Activated B cell treated with CpG ODN at 0.5 μM for 24 hours (primary cell): ENCODE data around the gene TRERF1. TPM values are rescaled to one million over a fixed set of nuclear protein-coding genes. Genes with fewer than 3 reads are reported as not detected.

Experiments used
- ATAC-seq: fragments of 200-7000 bp; cut with Tn5 transposase; one replicate; pipeline ENCODE4 v1.10.0; 2021; ENCODE audit warnings: low read depth, mild to moderate bottlenecking, moderate library complexity
- CTCF ChIA-PET: fragments of 350-600 bp; sonication (Branson Sonifier 250); formaldehyde crosslinking; loops from one replicate; lab custom pipeline; 2021; ENCODE audit warnings: antibody characterized with exemption; lab: Charles Lee
- POLR2A ChIA-PET: fragments of 350-600 bp; sonication (Branson Sonifier 250); formaldehyde crosslinking; loops from one replicate; lab custom pipeline; 2021; ENCODE audit warnings: antibody characterized with exemption; lab: Charles Lee
- DNase-seq: peaks from one replicate; pipeline ENCODE4 v3.0.0; 2022
- H3K27ac Mint-ChIP-seq: one replicate; pipeline ENCODE4 v1.8.0; 2020; ENCODE audit warnings: mixed read lengths
- H3K27me3 Mint-ChIP-seq: one replicate; pipeline ENCODE4 v1.8.0; 2021; ENCODE audit warnings: mixed read lengths
- H3K36me3 Mint-ChIP-seq: one replicate; pipeline ENCODE4 v1.8.0; 2021; ENCODE audit warnings: low read depth, mixed read lengths
- H3K4me1 Mint-ChIP-seq: one replicate; pipeline ENCODE4 v1.8.0; 2021; ENCODE audit warnings: mixed read lengths
- H3K4me3 Mint-ChIP-seq: one replicate; pipeline ENCODE4 v1.8.0; 2020; ENCODE audit warnings: mild to moderate bottlenecking, mixed read lengths
- H3K9me3 Mint-ChIP-seq: one replicate; pipeline ENCODE4 v1.8.0; 2020; ENCODE audit warnings: mixed read lengths
- intact Hi-C: fragments of 100-400 bp; cut with micrococcal nuclease; formaldehyde crosslinking; loops from one replicate; pipeline ENCODE4 v1.15.1; 2024
- total RNA-seq: library from RNA; stranded (reverse); gene quantifications from 2 replicates; pipeline ENCODE4 v1.2.3, GENCODE V29; 2022
- TF ChIP-seq, protein P1 (sequence below): fragments of 200-600 bp; IDR thresholded peaks from one replicate; pipeline ENCODE4 v1.8.0; 2022; ENCODE audit warnings: antibody characterized with exemption, mild to moderate bottlenecking

TRERF1 gene
- total RNA-seq, 1 donor from 2014 or later: 4.1 TPM

DNA sequence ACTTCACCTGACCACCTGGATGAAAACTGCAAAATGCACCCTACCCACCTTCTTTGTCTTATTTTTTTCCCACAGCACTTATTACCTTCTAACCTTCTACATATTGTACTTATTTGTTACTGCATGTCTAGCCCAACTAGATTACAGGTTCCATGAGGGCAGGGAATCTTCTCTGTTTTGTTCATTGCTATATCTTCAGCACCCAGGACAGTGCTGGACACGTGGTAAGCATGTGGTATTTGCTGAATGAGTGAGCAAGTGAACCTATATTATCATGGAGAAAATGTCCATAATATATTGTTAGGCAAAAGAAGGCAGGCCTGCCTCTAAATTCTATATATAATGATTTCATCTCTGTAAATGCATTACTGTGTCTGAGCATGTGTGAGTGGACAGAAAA is 107.0 kb downstream of the TRERF1 start:
- ChIA-PET CTCF (no interaction called here), POLR2A (interaction anchor here (1.7 kb wide), 1 partner anchor 23 kb away, joined by 4 read pairs; no protein-coding TSS in a partner anchor)
- Mint-ChIP-seq H3K27ac (no peak overlapping the region), H3K4me3 (no peak overlapping the region), H3K4me1 (no peaks in the 10 kb centered on the region), H3K9me3 (no peaks in the 10 kb centered on the region), H3K27me3 (no peaks in the 10 kb centered on the region), H3K36me3 (no peaks in the 10 kb centered on the region)
- DNase-seq (no peak), ATAC-seq (no peak)
- intact Hi-C loops: no loop called here
- TF ChIP-seq, protein P1, sequence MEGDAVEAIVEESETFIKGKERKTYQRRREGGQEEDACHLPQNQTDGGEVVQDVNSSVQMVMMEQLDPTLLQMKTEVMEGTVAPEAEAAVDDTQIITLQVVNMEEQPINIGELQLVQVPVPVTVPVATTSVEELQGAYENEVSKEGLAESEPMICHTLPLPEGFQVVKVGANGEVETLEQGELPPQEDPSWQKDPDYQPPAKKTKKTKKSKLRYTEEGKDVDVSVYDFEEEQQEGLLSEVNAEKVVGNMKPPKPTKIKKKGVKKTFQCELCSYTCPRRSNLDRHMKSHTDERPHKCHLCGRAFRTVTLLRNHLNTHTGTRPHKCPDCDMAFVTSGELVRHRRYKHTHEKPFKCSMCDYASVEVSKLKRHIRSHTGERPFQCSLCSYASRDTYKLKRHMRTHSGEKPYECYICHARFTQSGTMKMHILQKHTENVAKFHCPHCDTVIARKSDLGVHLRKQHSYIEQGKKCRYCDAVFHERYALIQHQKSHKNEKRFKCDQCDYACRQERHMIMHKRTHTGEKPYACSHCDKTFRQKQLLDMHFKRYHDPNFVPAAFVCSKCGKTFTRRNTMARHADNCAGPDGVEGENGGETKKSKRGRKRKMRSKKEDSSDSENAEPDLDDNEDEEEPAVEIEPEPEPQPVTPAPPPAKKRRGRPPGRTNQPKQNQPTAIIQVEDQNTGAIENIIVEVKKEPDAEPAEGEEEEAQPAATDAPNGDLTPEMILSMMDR: no peak

DNA sequence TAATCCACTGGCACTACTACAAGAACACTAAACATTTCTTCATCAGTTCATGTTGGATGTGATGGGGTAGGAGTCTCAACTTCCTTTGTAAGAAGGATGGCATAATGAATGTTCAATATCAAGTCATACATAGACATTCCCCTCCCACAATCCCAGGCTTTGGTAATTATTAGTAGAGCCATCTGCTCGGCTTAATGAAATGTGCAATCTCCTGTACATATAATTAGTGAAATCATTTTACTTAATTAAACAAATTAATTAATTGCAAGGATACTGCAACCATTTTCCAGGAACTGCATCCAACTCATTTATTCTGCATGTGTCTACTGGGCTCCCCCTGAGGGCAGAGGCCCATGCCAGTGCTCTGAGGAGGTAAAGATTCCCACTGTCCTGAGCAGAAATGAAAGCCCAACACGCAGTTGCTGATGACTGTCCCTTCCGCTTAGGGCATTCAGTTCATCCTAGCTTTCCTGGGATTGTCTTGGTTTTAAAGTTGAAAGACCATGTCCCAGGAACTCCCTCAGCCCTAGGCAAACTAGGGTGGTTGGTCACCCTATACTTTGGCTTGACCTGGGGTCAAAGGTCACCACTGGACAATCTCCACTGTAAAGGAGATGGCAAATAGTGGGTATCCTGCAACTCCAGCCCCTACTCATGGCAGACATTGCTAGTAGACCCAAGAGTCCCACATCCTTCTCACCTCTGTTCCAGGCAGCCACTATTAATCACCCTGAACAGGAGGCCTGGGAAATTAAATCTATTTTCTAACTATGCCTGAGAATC is 109.8 kb downstream of the TRERF1 start:
- POLR2A ChIA-PET: no interaction called here
- H3K4me3 Mint-ChIP-seq: no peak overlapping the region
- H3K27me3 Mint-ChIP-seq: no peaks in the 10 kb centered on the region
- DNase-seq: no peak
- H3K27ac Mint-ChIP-seq: no peak overlapping the region
- TF ChIP-seq, protein P1: no peak
- H3K9me3 Mint-ChIP-seq: no peaks in the 10 kb centered on the region
- no peak for ATAC-seq
- H3K36me3 Mint-ChIP-seq: no peaks in the 10 kb centered on the region
- CTCF ChIA-PET: no interaction called here
- H3K4me1 Mint-ChIP-seq: no peaks in the 10 kb centered on the region
- intact Hi-C loops: no loop called here

DNA sequence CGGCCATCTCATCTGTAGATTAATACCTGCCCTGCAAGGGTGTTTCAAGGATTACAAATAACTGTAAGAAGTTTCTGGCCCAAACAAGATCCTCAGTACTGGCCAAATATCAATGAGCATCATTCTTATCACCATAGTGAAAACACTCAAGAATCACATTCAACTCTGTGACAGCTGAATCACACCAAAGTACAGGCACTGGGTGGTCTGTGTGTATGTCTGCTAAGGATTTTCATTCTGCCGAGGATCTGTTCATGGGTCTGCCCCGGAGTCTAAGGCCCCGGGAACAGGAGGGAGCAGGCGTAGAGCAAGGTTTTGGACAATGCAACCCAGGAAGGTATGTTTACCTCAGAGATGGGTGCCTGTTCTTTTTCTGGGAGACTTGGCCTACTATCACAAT is 110.5 kb downstream of the TRERF1 start:
- Mint-ChIP-seq H3K9me3 (no peaks in the 10 kb centered on the region), H3K4me1 (no peaks in the 10 kb centered on the region), H3K27me3 (no peaks in the 10 kb centered on the region), H3K4me3 (no peak overlapping the region), H3K36me3 (no peaks in the 10 kb centered on the region), H3K27ac (no peak overlapping the region)
- DNase-seq: no peak
- TF ChIP-seq, protein P1: no peak
- intact Hi-C loops: no loop called here
- ATAC-seq: no peak
- CTCF ChIA-PET: no interaction called here
- POLR2A ChIA-PET: no interaction called here

DNA sequence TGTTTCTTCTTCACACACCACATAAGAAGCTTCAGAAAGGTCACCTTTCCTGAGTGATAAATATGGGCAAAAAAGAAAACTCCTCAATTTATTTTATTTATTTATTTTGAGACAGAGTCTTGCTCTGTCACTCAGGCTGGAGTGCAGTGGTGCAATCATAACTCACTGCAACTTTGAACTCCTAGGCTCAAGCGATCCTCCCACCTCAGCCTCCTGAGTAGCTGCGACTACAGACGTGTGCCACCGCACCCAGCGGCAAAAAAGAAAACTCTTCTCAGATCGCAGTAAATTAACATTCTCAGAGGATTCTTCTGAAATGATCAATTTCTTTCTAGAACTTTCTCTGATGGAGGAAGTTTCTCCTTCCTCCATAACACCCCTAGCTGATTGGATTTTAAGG is 111.2 kb downstream of the TRERF1 start:
- no peak for DNase-seq
- no peak for ATAC-seq
- no peaks in the 10 kb centered on the region for H3K27me3 Mint-ChIP-seq
- no peaks in the 10 kb centered on the region for H3K9me3 Mint-ChIP-seq
- TF ChIP-seq, protein P1: no peak
- no peak overlapping the region for H3K4me3 Mint-ChIP-seq
- intact Hi-C loops: no loop called here
- no peak overlapping the region for H3K27ac Mint-ChIP-seq
- no peaks in the 10 kb centered on the region for H3K36me3 Mint-ChIP-seq
- H3K4me1 Mint-ChIP-seq: no peaks in the 10 kb centered on the region
- ChIA-PET POLR2A (no interaction called here), CTCF (no interaction called here)

DNA sequence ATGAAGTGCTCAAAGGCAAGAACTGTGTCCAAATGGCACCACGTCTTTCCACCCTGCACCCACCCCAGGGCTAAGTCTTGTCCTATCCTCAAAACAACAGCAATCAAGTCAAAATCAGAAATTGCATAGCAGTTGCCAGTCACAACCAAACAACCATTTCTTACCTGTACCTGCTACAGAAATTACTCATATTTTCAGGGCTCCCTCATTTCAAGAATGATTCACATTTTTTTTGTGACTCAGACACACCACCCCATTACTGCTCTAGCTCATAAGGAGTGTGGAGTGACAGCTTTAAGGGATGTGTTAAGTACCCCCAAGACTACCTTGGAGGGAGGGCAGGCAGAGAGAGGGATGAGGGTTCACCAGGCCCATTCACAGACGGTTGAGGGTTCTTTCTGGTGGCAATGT is 111.7 kb downstream of the TRERF1 start:
- Mint-ChIP-seq H3K27ac (no peak overlapping the region), H3K4me3 (no peak overlapping the region), H3K36me3 (no peaks in the 10 kb centered on the region), H3K4me1 (no peaks in the 10 kb centered on the region), H3K27me3 (no peaks in the 10 kb centered on the region), H3K9me3 (no peaks in the 10 kb centered on the region)
- TF ChIP-seq, protein P1: no peak
- CTCF ChIA-PET: interaction anchor here (0.6 kb wide), 1 partner anchor 18 kb away, joined by 4 read pairs; no protein-coding TSS in a partner anchor
- DNase-seq (no peak), ATAC-seq (no peak)
- POLR2A ChIA-PET: no interaction called here
- intact Hi-C loops: no loop called here
